Tibial nerve (tissue), 4 donors: ENCODE measurements around the gene SLC39A11. TPM values are rescaled to one million over a fixed set of nuclear protein-coding genes. Genes with fewer than 3 reads are reported as not detected.

Experiments used
- DNase-seq, 2 donors: peaks; one replicate each; pipeline ENCODE4 v3.0.0-alpha.2; 2019; ENCODE audit warnings: low spot score in 2 of 2
- H3K27ac ChIP-seq, 4 donors: fragments of 200-600 bp; sonication (generic) in 3 of 4; one replicate each; pipeline ENCODE4 v1.5.1; 2017 to 2019; ENCODE audit warnings: mild to moderate bottlenecking in 1 of 4
- H3K27me3 ChIP-seq, 2 donors: fragments of 200-600 bp; sonication (generic) in 1 of 2; one replicate each; pipeline versions ENCODE4 v1.5.1 to v1.6.0; 2017 to 2019
- H3K36me3 ChIP-seq, 3 donors: fragments of 200-600 bp; sonication (generic); one replicate each; pipeline ENCODE4 v1.5.1; 2018 to 2019
- H3K4me1 ChIP-seq, 4 donors: fragments of 200-600 bp; sonication (generic) in 3 of 4; one replicate each; pipeline ENCODE4 v1.5.1; 2017 to 2019
- H3K4me3 ChIP-seq, 4 donors: fragments of 200-600 bp; sonication (generic) in 3 of 4; one replicate each; pipeline ENCODE4 v1.5.1; 2017 to 2019; ENCODE audit warnings: mild to moderate bottlenecking in 1 of 4, moderate library complexity in 1 of 4
- H3K9me3 ChIP-seq, 4 donors: fragments of 200-600 bp; sonication (generic) in 3 of 4; one replicate each; pipeline ENCODE4 v1.5.1; 2017 to 2019
- EP300 ChIP-seq, 2 donors: sonication (generic); formaldehyde crosslinking; IDR thresholded peaks; one replicate each; pipeline ENCODE4 v1.6.1; 2017; ENCODE audit warnings: antibody characterized with exemption in 2 of 2, mild to moderate bottlenecking in 1 of 2
- POLR2A ChIP-seq, 2 donors: fragments of 450-650 bp; IDR thresholded peaks; one replicate each; pipeline ENCODE4 v1.6.1; 2017; ENCODE audit warnings: antibody characterized with exemption in 2 of 2, mild to moderate bottlenecking in 2 of 2, moderate library complexity in 2 of 2
- WGBS, 2 donors: methylation state at CpG; one replicate each; pipeline ENCODE4 v1.1.5; 2018; 5-methylcytosine and 5-hydroxymethylcytosine counted together
- total RNA-seq, 4 donors: library from RNA; depleted of rRNA; stranded (reverse); fragments of >200 nt; gene quantifications; one replicate each; pipeline ENCODE4 v1.1.0, GENCODE V29; 2016
- TF ChIP-seq, protein P1 (sequence below), 5 experiments: fragments of 200-600 bp in 3 of 5; fragments of 450-650 bp in 2 of 5; sonication (generic) in 3 of 5; IDR thresholded peaks; one replicate each; pipeline ENCODE4 v1.5.1; 2016 to 2019; ENCODE audit warnings: antibody characterized with exemption in 5 of 5, mild to moderate bottlenecking in 3 of 5, moderate library complexity in 2 of 5

The SLC39A11 gene
- total RNA-seq, 4 donors from 2014 or later, result 19.9 to 48.4 (median 37.5) TPM

DNA sequence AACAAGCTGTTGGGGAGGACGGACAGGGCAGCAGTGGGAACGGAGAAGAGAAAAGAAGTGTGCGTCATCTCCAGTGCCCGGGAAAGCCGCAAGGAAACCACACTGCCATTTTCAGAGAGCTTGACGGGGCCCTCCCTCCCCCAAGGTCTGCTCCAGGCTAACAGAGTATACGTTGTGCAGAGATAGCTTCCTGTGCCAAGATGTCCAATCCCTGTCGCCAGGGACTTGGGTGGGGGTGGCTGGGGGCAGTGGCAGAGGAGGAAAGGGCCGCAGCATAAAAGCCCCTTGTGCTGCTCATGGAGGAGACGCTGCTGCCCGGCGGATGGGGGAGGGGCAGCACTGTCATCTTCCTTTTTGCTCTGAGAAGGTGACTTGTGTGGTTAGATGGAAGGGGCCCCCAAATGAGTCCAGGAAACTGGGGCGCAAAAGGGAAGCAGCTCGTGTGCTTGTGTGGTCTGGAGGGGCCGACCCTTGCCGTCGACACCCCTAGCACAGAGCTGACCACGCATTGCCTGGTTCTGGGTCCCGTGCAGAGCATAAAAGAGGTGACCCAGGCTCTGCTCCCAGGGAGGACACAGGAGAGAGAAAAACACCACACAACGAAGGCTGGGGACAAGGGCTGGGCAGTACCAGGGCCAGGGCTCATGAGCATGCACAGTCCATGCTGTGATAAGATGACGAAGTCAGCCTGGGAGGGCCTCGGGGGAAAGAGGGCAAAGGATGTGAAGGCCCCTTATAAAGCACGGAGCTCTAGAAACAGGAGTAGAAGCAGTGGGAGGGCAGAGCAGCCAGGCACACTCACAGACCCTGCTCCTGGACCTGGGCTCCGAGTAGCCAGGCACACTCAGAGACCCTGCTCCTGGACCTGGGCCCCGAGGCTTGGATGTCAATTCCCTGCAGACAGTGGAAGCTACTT, 372.7 kb downstream of the SLC39A11 start:
- WGBS, 2 donors, result 53 to 59% methylated on average over 24 to 25 of the region's 25 CpGs
- no peaks in the 10 kb centered on the region for H3K36me3 ChIP-seq
- H3K4me3 ChIP-seq, result no peak overlapping the region
- TF ChIP-seq POLR2A (IDR thresholded peaks at IDR 0.05) (no peak), EP300 (IDR thresholded peaks at IDR 0.05) (peak in 1 of 2 donors; percentile 61)
- H3K27ac ChIP-seq, result peak overlapping the region in 3 of 4 donors; percentile 22 to 93 (median 83)
- no peaks in the 10 kb centered on the region for H3K9me3 ChIP-seq
- H3K4me1 ChIP-seq, result peaks cover 0 to 32% (median 14%) of the 10 kb centered on the region in 4 donors
- no peak for DNase-seq
- H3K27me3 ChIP-seq, result no peaks in the 10 kb centered on the region

- no peak for DNase-seq
- H3K27me3 ChIP-seq, result no peaks in the 10 kb centered on the region
- WGBS, 2 donors, result 45 to 57% methylated on average over 8 of the region's 8 CpGs
- no peaks in the 10 kb centered on the region for H3K9me3 ChIP-seq
- TF ChIP-seq, protein P1, sequence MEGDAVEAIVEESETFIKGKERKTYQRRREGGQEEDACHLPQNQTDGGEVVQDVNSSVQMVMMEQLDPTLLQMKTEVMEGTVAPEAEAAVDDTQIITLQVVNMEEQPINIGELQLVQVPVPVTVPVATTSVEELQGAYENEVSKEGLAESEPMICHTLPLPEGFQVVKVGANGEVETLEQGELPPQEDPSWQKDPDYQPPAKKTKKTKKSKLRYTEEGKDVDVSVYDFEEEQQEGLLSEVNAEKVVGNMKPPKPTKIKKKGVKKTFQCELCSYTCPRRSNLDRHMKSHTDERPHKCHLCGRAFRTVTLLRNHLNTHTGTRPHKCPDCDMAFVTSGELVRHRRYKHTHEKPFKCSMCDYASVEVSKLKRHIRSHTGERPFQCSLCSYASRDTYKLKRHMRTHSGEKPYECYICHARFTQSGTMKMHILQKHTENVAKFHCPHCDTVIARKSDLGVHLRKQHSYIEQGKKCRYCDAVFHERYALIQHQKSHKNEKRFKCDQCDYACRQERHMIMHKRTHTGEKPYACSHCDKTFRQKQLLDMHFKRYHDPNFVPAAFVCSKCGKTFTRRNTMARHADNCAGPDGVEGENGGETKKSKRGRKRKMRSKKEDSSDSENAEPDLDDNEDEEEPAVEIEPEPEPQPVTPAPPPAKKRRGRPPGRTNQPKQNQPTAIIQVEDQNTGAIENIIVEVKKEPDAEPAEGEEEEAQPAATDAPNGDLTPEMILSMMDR (IDR thresholded peaks at IDR 0.05), result no peak
- TF ChIP-seq POLR2A (IDR thresholded peaks at IDR 0.05) (no peak), EP300 (IDR thresholded peaks at IDR 0.05) (no peak)
- no peak overlapping the region for H3K4me3 ChIP-seq
- H3K27ac ChIP-seq, result peak overlapping the region in 3 of 4 donors; percentile 22 to 93 (median 83)
- H3K4me1 ChIP-seq, result peaks cover 0 to 32% (median 14%) of the 10 kb centered on the region in 4 donors
- no peaks in the 10 kb centered on the region for H3K36me3 ChIP-seq
These were observed 373.3 kb downstream of the SLC39A11 start for GRCh38 chr17:72719206-72719577.

DNA sequence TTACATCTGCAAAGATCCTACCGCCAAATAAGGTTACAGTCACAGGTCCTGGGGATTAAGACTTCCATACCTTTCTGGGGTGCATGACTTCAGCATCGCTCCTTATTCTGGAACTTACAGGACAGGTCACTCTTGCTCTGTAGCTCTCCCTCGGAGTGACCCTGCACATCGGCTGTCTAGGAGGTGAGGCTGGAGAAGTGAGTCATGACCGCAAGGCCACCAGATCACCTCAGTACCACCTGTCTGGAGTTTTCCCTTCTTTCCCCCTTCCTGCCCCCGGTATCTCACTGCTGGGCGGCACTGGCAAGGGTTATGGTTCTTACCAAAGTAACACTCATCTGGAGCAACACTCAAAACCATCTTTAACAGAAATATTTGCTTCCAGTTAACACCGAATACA, 374.8 kb downstream of the SLC39A11 start:
- H3K4me1 ChIP-seq, result peaks cover 0 to 32% (median 14%) of the 10 kb centered on the region in 4 donors
- H3K9me3 ChIP-seq, result no peaks in the 10 kb centered on the region
- peak overlapping the region in 3 of 4 donors; percentile 1 to 95 (median 93) for H3K27ac ChIP-seq
- H3K27me3 ChIP-seq, result no peaks in the 10 kb centered on the region
- H3K4me3 ChIP-seq, result no peak overlapping the region
- TF ChIP-seq, protein P1 (IDR thresholded peaks at IDR 0.05), result no peak
- TF ChIP-seq EP300 (IDR thresholded peaks at IDR 0.05), result no peak
- no peak for TF ChIP-seq POLR2A (IDR thresholded peaks at IDR 0.05)
- DNase-seq, result no peak
- 93 to 97% methylated on average over 8 of the region's 8 CpGs for WGBS, 2 donors
- no peaks in the 10 kb centered on the region for H3K36me3 ChIP-seq

GRCh38 chr17:72717276-72717675, 375.2 kb downstream of the SLC39A11 start:
- TF ChIP-seq POLR2A (IDR thresholded peaks at IDR 0.05) (no peak), EP300 (IDR thresholded peaks at IDR 0.05) (no peak)
- TF ChIP-seq, protein P1 (IDR thresholded peaks at IDR 0.05), result no peak
- no peaks in the 10 kb centered on the region for H3K36me3 ChIP-seq
- H3K4me1 ChIP-seq, result peaks cover 0 to 32% (median 14%) of the 10 kb centered on the region in 4 donors
- 83 to 85% methylated on average over 10 of the region's 10 CpGs for WGBS, 2 donors
- peak overlapping the region in 3 of 4 donors; percentile 51 to 95 (median 93) for H3K27ac ChIP-seq
- no peak for DNase-seq
- H3K9me3 ChIP-seq, result no peaks in the 10 kb centered on the region
- H3K27me3 ChIP-seq, result no peaks in the 10 kb centered on the region
- H3K4me3 ChIP-seq, result no peak overlapping the region

DNA sequence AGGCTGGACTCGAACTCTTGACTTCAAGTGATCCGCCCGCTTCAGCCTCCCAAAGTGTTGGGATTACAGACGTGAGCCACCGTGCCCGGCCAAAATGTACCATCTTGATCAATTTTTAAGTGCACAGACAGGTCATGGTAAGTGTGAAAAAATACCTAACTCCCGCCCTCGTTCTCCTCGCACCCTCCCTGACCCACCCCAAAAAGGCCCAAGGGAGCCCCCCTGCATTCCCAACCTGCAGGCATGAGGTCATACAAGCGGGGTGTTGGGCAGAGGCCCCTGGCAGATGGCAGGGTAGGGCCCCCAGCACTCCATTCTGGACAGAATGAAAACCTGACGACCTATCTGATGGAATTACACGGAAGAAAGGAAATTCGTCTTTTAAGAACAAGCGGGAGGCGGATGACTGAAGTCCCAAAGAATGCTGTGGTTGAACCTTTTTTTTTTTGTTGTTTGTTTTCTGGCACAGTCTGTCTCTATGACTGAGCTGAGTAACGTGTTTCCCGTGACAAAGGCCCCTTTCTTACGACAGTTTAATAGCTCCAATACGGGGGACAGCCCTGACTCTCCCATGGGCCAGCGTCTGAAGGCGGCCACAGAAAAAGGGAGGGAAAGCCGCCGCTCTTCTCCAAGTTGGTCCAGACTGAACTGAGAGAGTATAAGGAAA, 376.4 kb downstream of the SLC39A11 start:
- peak; percentile 30 to 52 for DNase-seq
- no peak overlapping the region for H3K4me3 ChIP-seq
- peak overlapping the region; percentile 61 to 95 (median 82) for H3K27ac ChIP-seq

More for the DNA sequence above, 376.4 kb downstream of the SLC39A11 start:
- Histone ChIP-seq H3K36me3 (no peaks in the 10 kb centered on the region), H3K4me1 (peaks cover 0 to 32% (median 14%) of the 10 kb centered on the region in 4 donors), H3K27me3 (no peaks in the 10 kb centered on the region), H3K9me3 (peaks cover 0 to 10% (median 3%) of the 10 kb centered on the region in 4 donors)
- WGBS, 2 donors, result 53 to 55% methylated on average over 23 of the region's 23 CpGs
- peak; percentile 72 to 94 for TF ChIP-seq EP300 (IDR thresholded peaks at IDR 0.05)
- TF ChIP-seq POLR2A (IDR thresholded peaks at IDR 0.05), result peak; percentile 20 to 60
- TF ChIP-seq, protein P1 (IDR thresholded peaks at IDR 0.05), result no peak
